ENCODE measurements around the gene FBLN7. TPM values are rescaled to one million over a fixed set of nuclear protein-coding genes. Genes with fewer than 3 reads are reported as not detected.

FBLN7 gene
- total RNA-seq, 1 donor from 2014 or later: 1.0 TPM

- no peaks in the 10 kb centered on the region for H3K4me1 Mint-ChIP-seq (ENCODE audit: low read depth)
- H3K36me3 Mint-ChIP-seq (ENCODE audit: low read depth): peaks cover 13% of the 10 kb centered on the region
- H3K9me3 Mint-ChIP-seq (ENCODE audit: low read depth): peaks cover 2% of the 10 kb centered on the region
- no peak for DNase-seq (ENCODE audit: low spot score)
- H3K4me3 Mint-ChIP-seq (ENCODE audit: unreplicated experiment): no peak overlapping the region
- H3K27me3 Mint-ChIP-seq (ENCODE audit: low read depth): no peaks in the 10 kb centered on the region
- no peak overlapping the region for H3K27ac Mint-ChIP-seq (ENCODE audit: unreplicated experiment)
- peak; percentile 3 for TF ChIP-seq CTCF (IDR thresholded peaks at IDR 0.05)
These were observed 20.0 kb upstream of the FBLN7 start for GRCh38 chr2:112118148-112118547.

- Mint-ChIP-seq H3K27ac (ENCODE audit: unreplicated experiment) (no peak overlapping the region), H3K4me1 (ENCODE audit: low read depth) (no peaks in the 10 kb centered on the region), H3K27me3 (ENCODE audit: low read depth) (no peaks in the 10 kb centered on the region), H3K9me3 (ENCODE audit: low read depth) (peaks cover 16% of the 10 kb centered on the region), H3K36me3 (ENCODE audit: low read depth) (peaks cover 19% of the 10 kb centered on the region), H3K4me3 (ENCODE audit: unreplicated experiment) (no peak overlapping the region)
- DNase-seq (ENCODE audit: low spot score): no peak
- peak; percentile 93 for TF ChIP-seq CTCF (IDR thresholded peaks at IDR 0.05)
These were observed 16.4 kb upstream of the FBLN7 start for GRCh38 chr2:112121682-112122254.

DNA sequence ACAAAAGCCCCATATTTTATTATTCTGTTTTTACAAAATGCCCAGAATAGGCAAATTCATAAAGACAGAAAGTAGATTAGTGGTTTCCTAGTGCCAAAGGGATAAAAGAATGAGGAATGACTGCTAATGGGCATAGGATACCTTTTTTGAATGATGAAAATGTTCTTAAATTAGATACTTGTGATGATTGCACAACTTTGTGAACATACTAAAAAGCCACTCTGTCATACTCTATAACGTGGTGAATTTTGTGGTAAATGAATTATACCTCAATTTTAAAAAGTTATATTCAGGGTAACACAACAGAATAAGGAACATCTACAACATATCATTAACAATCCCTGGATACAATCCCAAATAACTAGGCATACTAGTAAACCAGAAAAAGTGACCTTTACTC, 9.1 kb upstream of the FBLN7 start:
- Mint-ChIP-seq H3K4me1 (ENCODE audit: low read depth) (no peaks in the 10 kb centered on the region), H3K9me3 (ENCODE audit: low read depth) (peaks cover 39% of the 10 kb centered on the region), H3K4me3 (ENCODE audit: unreplicated experiment) (no peak overlapping the region), H3K27me3 (ENCODE audit: low read depth) (no peaks in the 10 kb centered on the region), H3K27ac (ENCODE audit: unreplicated experiment) (no peak overlapping the region), H3K36me3 (ENCODE audit: low read depth) (peaks cover 5% of the 10 kb centered on the region)
- no peak for TF ChIP-seq CTCF (IDR thresholded peaks at IDR 0.05)
- no peak for DNase-seq (ENCODE audit: low spot score)

GRCh38 chr2:112133344-112133743, 4.8 kb upstream of the FBLN7 start:
- DNase-seq (ENCODE audit: low spot score): no peak
- H3K4me1 Mint-ChIP-seq (ENCODE audit: low read depth): peaks cover 6% of the 10 kb centered on the region
- H3K27ac Mint-ChIP-seq (ENCODE audit: unreplicated experiment): no peak overlapping the region
- no peak for TF ChIP-seq CTCF (IDR thresholded peaks at IDR 0.05)
- H3K9me3 Mint-ChIP-seq (ENCODE audit: low read depth): peaks cover 16% of the 10 kb centered on the region
- peaks cover 3% of the 10 kb centered on the region for H3K27me3 Mint-ChIP-seq (ENCODE audit: low read depth)
- no peak overlapping the region for H3K4me3 Mint-ChIP-seq (ENCODE audit: unreplicated experiment)
- peaks cover 4% of the 10 kb centered on the region for H3K36me3 Mint-ChIP-seq (ENCODE audit: low read depth)

DNA sequence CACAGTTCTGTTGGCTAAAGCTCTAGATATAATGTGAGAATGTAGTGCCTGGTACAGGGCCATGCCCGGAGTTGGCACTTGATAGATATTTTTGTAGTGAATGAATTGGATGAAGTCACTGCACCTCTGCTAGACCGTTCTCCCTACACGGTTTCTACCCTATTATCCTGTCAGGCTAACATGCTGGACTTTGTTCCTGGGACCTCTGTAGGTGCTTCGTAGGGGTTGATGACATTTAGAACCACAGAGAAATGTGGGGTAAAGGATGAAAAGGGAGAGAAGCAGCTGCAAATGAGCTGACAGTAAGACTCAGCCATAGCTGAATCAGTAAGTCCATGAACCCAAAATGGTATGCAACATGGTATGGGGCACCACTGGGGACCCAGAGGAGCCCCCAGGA, 4.1 kb upstream of the FBLN7 start:
- Mint-ChIP-seq H3K4me1 (ENCODE audit: low read depth) (peaks cover 6% of the 10 kb centered on the region), H3K27me3 (ENCODE audit: low read depth) (peaks cover 3% of the 10 kb centered on the region), H3K27ac (ENCODE audit: unreplicated experiment) (no peak overlapping the region), H3K9me3 (ENCODE audit: low read depth) (peaks cover 11% of the 10 kb centered on the region), H3K4me3 (ENCODE audit: unreplicated experiment) (no peak overlapping the region), H3K36me3 (ENCODE audit: low read depth) (peaks cover 4% of the 10 kb centered on the region)
- no peak for DNase-seq (ENCODE audit: low spot score)
- TF ChIP-seq CTCF (IDR thresholded peaks at IDR 0.05): no peak
